GM18517 (cell line): ENCODE data around the gene CDS2.
"Not testable (repeated sequence)": the region's sequence is repeated elsewhere in the genome, so short reads cannot be mapped to it uniquely, and the experiment has no call there.

Experiments
- ATAC-seq: cut with Tn5 transposase; IDR thresholded peaks from one replicate; pipeline ENCODE4 v1.9.1; 2021; ENCODE audit warnings: mild to moderate bottlenecking, moderate library complexity; ENCODE audit not compliant: unreplicated experiment

Gene CDS2

GRCh38 chr20:5126512-5127203 is at the start of gene CDS2:
Gene CDS2 (plus strand): TSS chr20:5127008. CDS start chr20:5127093, 85 bp downstream.
- ATAC-seq: peak; percentile 85

DNA sequence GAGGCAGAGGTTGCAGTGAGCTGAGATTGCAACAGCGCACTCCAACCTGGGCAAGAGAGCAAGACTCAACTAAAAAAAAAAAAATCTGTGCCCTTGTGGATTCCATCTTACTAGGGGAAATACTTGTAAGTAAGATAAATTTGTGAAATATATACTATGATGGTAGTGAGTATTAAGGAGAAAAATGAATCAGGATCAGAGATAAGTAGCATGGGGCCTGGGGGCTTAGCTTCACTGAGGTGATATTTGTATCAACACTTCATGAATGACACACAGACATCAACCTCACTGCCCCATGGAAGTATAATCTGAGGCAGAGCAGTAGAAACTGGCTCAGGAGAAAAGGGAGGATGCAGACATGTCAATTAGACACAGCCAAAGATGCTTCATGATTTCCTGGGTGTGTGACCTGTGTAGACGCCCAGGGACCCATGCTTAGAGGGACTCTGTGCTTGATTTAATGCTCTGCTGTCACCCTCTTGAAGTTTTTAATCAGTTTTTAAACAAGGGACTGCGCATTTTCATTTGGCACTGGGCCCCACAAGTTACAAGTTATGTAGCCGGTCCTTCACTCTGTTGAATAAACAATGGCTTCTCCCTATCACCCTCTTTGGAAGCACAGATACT is 48.9 kb upstream of the CDS2 start:
- no peak for ATAC-seq

DNA sequence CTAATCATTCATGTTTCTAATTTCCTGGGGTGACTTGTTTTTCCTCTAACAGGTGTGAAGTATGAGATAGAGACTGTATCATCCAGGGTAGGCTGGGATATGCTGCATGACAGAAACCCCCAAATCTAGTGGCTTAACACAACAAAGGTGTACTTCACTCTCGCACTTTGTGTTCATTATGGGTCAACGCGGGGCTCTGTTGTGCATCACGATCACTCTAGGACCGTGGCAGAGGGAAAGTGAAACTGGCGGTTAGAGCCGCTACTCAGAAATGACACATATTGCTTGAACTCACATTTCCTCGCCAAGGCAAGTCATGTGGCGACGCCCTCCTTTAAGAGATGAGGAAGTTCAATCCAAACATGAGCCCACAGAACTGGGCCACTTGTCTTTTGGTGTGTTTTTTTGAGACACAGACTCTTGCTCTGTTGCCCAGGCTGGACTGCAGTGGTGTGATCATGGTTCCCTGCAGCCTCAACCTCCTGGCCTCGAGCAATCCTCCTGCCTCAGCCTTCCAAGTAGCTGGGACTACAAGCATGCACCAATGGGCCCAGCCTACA is 48.3 kb upstream of the CDS2 start:
- ATAC-seq: peak; percentile 97

DNA sequence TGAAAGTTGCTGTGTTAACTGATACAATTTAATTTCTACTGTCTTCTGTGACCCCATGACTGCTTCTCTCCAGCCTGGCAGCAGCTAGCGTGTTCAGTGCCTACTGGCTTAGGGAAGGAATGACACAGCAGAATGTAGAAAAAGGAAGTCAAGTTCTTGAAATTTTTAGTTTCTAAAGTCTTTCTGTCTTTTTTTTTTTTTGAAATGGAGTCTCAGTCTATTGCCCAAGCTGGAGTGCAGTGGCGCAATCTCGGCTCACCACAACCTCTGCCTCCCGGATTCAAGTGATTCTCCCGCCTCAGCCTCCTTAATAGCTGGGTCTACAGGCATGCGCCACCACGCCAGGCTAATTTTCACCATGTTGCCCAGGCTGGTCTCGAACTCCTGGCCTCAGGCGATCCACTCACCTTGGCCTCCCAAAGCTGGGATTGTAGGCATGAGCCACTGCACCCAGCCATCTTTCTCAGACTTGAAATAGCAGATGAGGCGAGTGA is 46.4 kb upstream of the CDS2 start:
- ATAC-seq: peak; percentile 39

DNA sequence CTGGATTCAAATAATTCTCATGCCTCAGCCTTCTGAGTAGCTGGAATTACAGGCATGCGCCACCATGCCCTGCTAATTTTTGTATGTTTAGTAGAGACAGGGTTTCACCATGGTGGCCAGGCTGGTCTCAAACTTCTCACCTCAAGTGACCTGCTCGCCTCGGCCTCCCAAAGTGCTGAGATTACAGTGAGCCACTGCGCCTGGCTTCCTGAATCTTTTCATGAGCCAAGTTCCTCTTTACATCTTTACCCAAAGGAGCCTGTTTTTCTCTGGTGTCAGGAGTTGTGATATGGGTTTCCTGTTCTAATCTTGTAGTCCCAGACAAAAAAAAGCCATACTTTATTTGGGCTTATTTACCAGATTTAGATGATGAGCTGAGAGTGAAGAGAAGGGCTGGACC is 41.4 kb upstream of the CDS2 start:
- ATAC-seq: no peak

- ATAC-seq: no peak
Observed at GRCh38 chr20:5088688-5089087, 38.1 kb upstream of the CDS2 start.

GRCh38 chr20:5090191-5090590 is 36.6 kb upstream of the CDS2 start:
- ATAC-seq: no peak

DNA sequence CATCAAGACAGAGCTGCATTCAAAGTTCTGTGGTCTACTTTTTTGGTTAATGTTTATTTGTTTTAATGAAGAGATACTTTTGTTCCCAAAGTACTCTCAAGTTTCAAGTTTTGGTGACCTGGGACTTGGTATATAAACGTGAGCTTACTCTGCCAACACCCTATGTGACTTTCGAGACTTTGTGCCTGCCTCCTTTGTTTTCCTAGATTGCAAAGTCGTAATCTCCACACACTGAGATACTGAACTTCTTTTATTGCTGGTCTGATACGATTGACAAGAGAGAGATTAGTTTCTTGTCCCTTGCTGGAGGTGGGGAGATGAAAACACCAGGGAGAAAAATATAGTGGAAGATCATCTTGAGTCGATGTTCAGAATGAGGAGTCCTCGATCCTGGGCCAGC is 34.9 kb upstream of the CDS2 start:
- no peak for ATAC-seq

DNA sequence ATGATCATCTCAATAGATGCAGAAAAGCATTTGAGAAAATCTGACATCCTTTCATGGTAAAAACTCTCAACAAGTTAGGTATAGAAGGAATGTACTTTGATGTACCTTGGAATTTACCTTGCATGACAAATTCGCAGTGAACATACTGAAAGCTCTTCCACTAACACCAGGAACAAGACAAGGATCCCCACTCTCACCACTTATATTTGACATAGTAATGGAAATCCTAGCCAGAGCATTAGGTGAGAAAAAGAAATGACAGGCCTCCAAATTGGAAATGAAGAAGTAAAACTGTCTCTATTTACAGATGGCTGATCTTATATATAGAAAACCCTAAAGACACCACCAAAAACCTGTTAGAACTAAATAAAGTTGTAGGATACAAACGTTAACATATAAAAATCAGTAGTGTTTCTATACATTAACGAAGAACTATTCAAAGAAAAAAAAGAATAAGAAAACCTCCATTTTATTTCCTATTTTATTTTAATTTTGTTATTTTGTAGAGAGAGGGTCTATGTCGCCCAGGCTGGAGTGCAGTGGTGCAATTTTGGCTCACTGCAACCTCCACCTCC is 34.0 kb upstream of the CDS2 start:
- ATAC-seq: no peak

- no peak for ATAC-seq
Observed at GRCh38 chr20:5095454-5095853, 31.4 kb upstream of the CDS2 start.

- ATAC-seq: no peak
Observed at GRCh38 chr20:5095931-5096330, 30.9 kb upstream of the CDS2 start.

DNA sequence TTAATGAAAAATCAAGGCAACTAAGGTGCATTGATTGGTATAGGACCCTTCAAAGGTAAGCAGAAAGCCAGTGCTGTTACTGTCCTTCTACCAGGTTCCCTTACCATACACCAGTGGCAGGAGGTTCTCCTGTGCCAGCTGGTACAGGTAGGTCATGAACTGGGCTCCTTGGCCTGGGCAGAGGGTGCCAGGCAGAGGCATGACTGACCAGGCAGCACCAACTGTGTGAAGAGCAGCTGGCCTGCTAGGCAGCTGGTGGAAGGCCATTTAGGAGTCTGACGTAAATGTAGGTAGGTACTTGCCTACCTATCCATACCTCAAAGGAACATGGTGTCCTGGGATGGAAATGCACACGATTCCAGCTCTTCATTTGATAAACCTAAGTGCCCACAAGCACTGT is 30.3 kb upstream of the CDS2 start:
- ATAC-seq: no peak

- not testable (repeated sequence) for ATAC-seq
Observed at GRCh38 chr20:5099009-5099408, 27.8 kb upstream of the CDS2 start.

- ATAC-seq: not testable (repeated sequence)
Observed at GRCh38 chr20:5099909-5100308, 26.9 kb upstream of the CDS2 start.

DNA sequence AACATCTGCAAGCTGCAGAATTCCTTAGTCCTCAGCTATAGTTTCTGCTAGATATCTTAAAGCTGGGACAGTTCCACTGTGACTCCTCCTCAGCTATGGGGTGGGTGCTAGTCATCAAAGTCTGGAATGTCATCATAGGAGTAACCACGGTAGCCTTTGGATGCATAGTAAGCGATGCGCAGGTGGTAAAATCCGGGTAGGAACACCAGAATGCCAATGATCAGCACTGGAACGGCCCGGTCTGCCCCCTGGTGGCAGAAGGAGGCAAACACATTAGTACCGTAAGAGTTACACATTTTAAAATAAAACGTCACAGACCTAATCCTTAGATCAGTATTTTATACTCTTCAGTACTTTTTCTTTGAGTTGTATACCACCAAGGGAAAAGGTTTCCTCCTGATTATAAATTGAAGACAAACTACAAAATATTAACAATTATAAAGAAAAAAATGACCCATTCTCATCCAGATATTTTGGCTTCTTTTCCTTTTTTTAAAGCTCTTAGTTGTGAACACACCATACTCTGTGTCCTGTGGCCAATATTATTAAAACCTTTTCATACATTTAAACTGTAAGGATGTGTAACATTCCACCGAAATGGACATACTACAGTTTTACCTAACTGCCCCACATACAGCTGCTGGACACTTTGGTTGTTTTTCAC is 26.0 kb upstream of the CDS2 start:
- ATAC-seq: peak; percentile 59

- ATAC-seq: no peak
Observed at GRCh38 chr20:5104479-5104878, 22.3 kb upstream of the CDS2 start.

DNA sequence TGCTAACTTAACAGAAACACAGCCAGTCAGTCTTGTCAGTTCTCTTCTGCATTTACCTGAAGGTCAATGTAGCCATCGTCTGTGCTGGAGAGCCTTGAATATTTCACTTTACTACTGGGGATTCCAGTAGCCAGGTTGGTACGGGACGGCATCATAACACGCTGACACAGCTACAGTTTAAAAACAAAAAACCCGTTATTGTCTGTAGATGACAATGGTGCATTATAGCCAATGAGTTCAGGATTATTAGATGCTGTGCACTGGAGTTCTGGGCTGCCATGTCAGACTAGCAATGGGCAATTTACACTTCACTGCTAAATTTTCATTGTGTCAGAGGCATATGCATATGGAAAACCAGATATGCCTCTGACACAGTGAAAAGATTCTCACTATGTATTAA is 17.5 kb upstream of the CDS2 start:
- no peak for ATAC-seq

- no peak for ATAC-seq
Observed at GRCh38 chr20:5113615-5113986, 13.2 kb upstream of the CDS2 start.

GRCh38 chr20:5114403-5114802 is 12.4 kb upstream of the CDS2 start:
- ATAC-seq: no peak

- ATAC-seq: no peak
Observed at GRCh38 chr20:5116875-5117274, 9.9 kb upstream of the CDS2 start.
